ENCODE results near the gene WWP2. TPM values are rescaled to one million over a fixed set of nuclear protein-coding genes. Genes with fewer than 3 reads are reported as not detected.
"Not testable (repeated sequence)": the region's sequence is repeated elsewhere in the genome, so short reads cannot be mapped to it uniquely, and the experiment has no call there.

WWP2 gene
- total RNA-seq, 1 experiment from 2014 or later = 40.2 TPM

- Histone ChIP-seq H3K18ac (ENCODE audit: insufficient read length, low read depth, low read length) (no peak overlapping the region), H3K79me2 (ENCODE audit: insufficient read depth, low read length) (no peaks in the 10 kb centered on the region), H3T11ph (ENCODE audit: low read length) (no peak overlapping the region), H3K4me2 (ENCODE audit: insufficient read depth, insufficient read length, low read length) (no peak overlapping the region), H2AFZ (ENCODE audit: low read length) (no peak overlapping the region), H3K23ac (ENCODE audit: insufficient read length, low read depth, low read length) (no peak overlapping the region), H3K79me1 (ENCODE audit: insufficient read depth, low read depth, low read length, poor library complexity, severe bottlenecking) (no peaks in the 10 kb centered on the region), H2BK15ac (ENCODE audit: low read depth, low read length) (no peak overlapping the region), H2BK5ac (ENCODE audit: insufficient read length, low read length) (no peak overlapping the region), H3K27ac (ENCODE audit: insufficient read length, low read depth, low read length) (no peak overlapping the region), H2BK120ac (ENCODE audit: low read depth, low read length, poor library complexity, severe bottlenecking) (no peak overlapping the region), H4K20me1 (ENCODE audit: control insufficient read depth, insufficient read depth, insufficient read length) (no peaks in the 10 kb centered on the region), H2AK5ac (ENCODE audit: insufficient read length, low read length) (no peak overlapping the region), H3K4me1 (ENCODE audit: insufficient read depth, low read length) (no peaks in the 10 kb centered on the region), H3K23me2 (ENCODE audit: insufficient read length, low read depth, low read length, poor library complexity, severe bottlenecking) (no peaks in the 10 kb centered on the region), H3K14ac (ENCODE audit: insufficient read depth, low read length) (no peak overlapping the region), H3K4ac (ENCODE audit: low read depth, low read length) (no peak overlapping the region), H2BK12ac (ENCODE audit: insufficient read length, low read depth, low read length) (no peak overlapping the region), H4K8ac (replicated peaks; ENCODE audit: insufficient read length, low read depth, low read length) (no peak overlapping the region), H3K9ac (ENCODE audit: extremely low read depth, insufficient read length, low read length) (no peak overlapping the region), H4K5ac (ENCODE audit: insufficient read length, low read depth, low read length) (no peak overlapping the region), H3K27me3 (ENCODE audit: insufficient read depth, low read length) (no peaks in the 10 kb centered on the region), H2BK20ac (ENCODE audit: low read depth, low read length, poor library complexity, severe bottlenecking) (no peak overlapping the region), H3K56ac (ENCODE audit: insufficient read length, low read depth, low read length) (no peak overlapping the region), H3K9me3 (ENCODE audit: control insufficient read depth, low read depth, low read length) (no peaks in the 10 kb centered on the region), H4K91ac (ENCODE audit: insufficient read length, low read depth, low read length) (no peak overlapping the region)
- Mint-ChIP-seq H3K27me3 (ENCODE audit: low read depth) (no peaks in the 10 kb centered on the region), H3K9me3 (no peaks in the 10 kb centered on the region), H3K36me3 (ENCODE audit: insufficient read depth in 1 of 3, low read depth in 3 of 3) (peaks cover 2 to 17% (median 15%) of the 10 kb centered on the region in 3 experiments; a peak in 6 of 7 replicates), H3K27ac (no peak overlapping the region), H3K4me3 (no peak overlapping the region), H3K4me1 (no peaks in the 10 kb centered on the region)
- no peak for DNase-seq
- no CpG with 5 or more reads among the region's 1 CpG for WGBS (ENCODE audit: extremely low coverage, insufficient read length, low lambda C conversion rate)
- no peak for TF ChIP-seq CTCF (conservative IDR thresholded peaks at IDR 0.05)
Measured at GRCh38 chr16:69804297-69804696, 42.2 kb downstream of the WWP2 start.

- H4K8ac ChIP-seq (replicated peaks; ENCODE audit: insufficient read length, low read depth, low read length); H3K79me1 ChIP-seq (ENCODE audit: insufficient read depth, low read depth, low read length, poor library complexity, severe bottlenecking); H3K23me2 ChIP-seq (ENCODE audit: insufficient read length, low read depth, low read length, poor library complexity, severe bottlenecking); H2BK12ac ChIP-seq (ENCODE audit: insufficient read length, low read depth, low read length); H3K27me3 Mint-ChIP-seq (ENCODE audit: low read depth); H3K18ac ChIP-seq (ENCODE audit: insufficient read length, low read depth, low read length); DNase-seq; H4K5ac ChIP-seq (ENCODE audit: insufficient read length, low read depth, low read length); H2BK5ac ChIP-seq (ENCODE audit: insufficient read length, low read length); H3K27ac Mint-ChIP-seq; H2BK120ac ChIP-seq (ENCODE audit: low read depth, low read length, poor library complexity, severe bottlenecking); H3K9me3 Mint-ChIP-seq; H3K79me2 ChIP-seq (ENCODE audit: insufficient read depth, low read length); H4K91ac ChIP-seq (ENCODE audit: insufficient read length, low read depth, low read length); H3K4me1 ChIP-seq (ENCODE audit: insufficient read depth, low read length); H3K4ac ChIP-seq (ENCODE audit: low read depth, low read length); H2BK15ac ChIP-seq (ENCODE audit: low read depth, low read length); H2BK20ac ChIP-seq (ENCODE audit: low read depth, low read length, poor library complexity, severe bottlenecking); H3K27me3 ChIP-seq (ENCODE audit: insufficient read depth, low read length); H3K36me3 Mint-ChIP-seq (ENCODE audit: insufficient read depth in 1 of 3, low read depth in 3 of 3); H3K23ac ChIP-seq (ENCODE audit: insufficient read length, low read depth, low read length); H3K9ac ChIP-seq (ENCODE audit: extremely low read depth, insufficient read length, low read length); H3K9me3 ChIP-seq (ENCODE audit: control insufficient read depth, low read depth, low read length); H3K4me1 Mint-ChIP-seq; H2AK5ac ChIP-seq (ENCODE audit: insufficient read length, low read length); H3K4me3 Mint-ChIP-seq; H3K4me2 ChIP-seq (ENCODE audit: insufficient read depth, insufficient read length, low read length); H3K27ac ChIP-seq (ENCODE audit: insufficient read length, low read depth, low read length); H3T11ph ChIP-seq (ENCODE audit: low read length); H2AFZ ChIP-seq (ENCODE audit: low read length); H4K20me1 ChIP-seq (ENCODE audit: control insufficient read depth, insufficient read depth, insufficient read length); H3K56ac ChIP-seq (ENCODE audit: insufficient read length, low read depth, low read length); H3K14ac ChIP-seq (ENCODE audit: insufficient read depth, low read length): not testable (repeated sequence)
Measured at GRCh38 chr16:69806776-69807175, 44.6 kb downstream of the WWP2 start.

Data from H9 (cell line).